Effector memory CD4-positive, alpha-beta T cell (primary cell): ENCODE measurements around the gene APELA.
"Not testable (repeated sequence)": the region's sequence is repeated elsewhere in the genome, so short reads cannot be mapped to it uniquely, and the experiment has no call there.

Experiments
- DNase-seq, 3 donors: peaks; one replicate each; pipeline ENCODE4 v3.0.0-alpha.2; 2020
- H3K27ac ChIP-seq: 2 replicates; pipeline ENCODE4 v1.7.0; 2013; ENCODE audit warnings: mild to moderate bottlenecking, low read length, moderate library complexity; ENCODE audit not compliant: insufficient read depth, poor library complexity, severe bottlenecking
- H3K27me3 ChIP-seq: replicated peaks from 2 replicates; pipeline ENCODE4 v1.7.0; 2013; ENCODE audit warnings: mild to moderate bottlenecking, low read length; ENCODE audit not compliant: insufficient read depth, control insufficient read depth, poor library complexity, severe bottlenecking
- H3K36me3 ChIP-seq: 2 replicates; pipeline ENCODE4 v1.7.0; 2013; ENCODE audit warnings: mild to moderate bottlenecking, low read length, moderate library complexity; ENCODE audit not compliant: control insufficient read depth, insufficient read depth
- H3K4me1 ChIP-seq: 2 replicates; pipeline ENCODE4 v1.7.0; 2013; ENCODE audit warnings: low read length, mild to moderate bottlenecking; ENCODE audit not compliant: control insufficient read depth, insufficient read depth, poor library complexity, severe bottlenecking
- H3K4me3 ChIP-seq: 2 replicates; pipeline ENCODE4 v1.7.0; 2013; ENCODE audit warnings: low read length, low read depth, mild to moderate bottlenecking; ENCODE audit not compliant: insufficient read depth, poor library complexity, severe bottlenecking
- H3K9me3 ChIP-seq: 2 replicates; pipeline ENCODE4 v1.7.0; 2013; ENCODE audit warnings: mild to moderate bottlenecking, low read length, moderate library complexity; ENCODE audit not compliant: control insufficient read depth

Gene APELA

GRCh38 chr4:164880489-164881262 is 3.7 kb downstream of the APELA start:
- no peaks in the 10 kb centered on the region for H3K4me1 ChIP-seq
- no peaks in the 10 kb centered on the region for H3K36me3 ChIP-seq
- H3K4me3 ChIP-seq: no peak overlapping the region
- no peaks in the 10 kb centered on the region for H3K27me3 ChIP-seq
- H3K27ac ChIP-seq: no peak overlapping the region
- no peak for DNase-seq
- no peaks in the 10 kb centered on the region for H3K9me3 ChIP-seq

DNA sequence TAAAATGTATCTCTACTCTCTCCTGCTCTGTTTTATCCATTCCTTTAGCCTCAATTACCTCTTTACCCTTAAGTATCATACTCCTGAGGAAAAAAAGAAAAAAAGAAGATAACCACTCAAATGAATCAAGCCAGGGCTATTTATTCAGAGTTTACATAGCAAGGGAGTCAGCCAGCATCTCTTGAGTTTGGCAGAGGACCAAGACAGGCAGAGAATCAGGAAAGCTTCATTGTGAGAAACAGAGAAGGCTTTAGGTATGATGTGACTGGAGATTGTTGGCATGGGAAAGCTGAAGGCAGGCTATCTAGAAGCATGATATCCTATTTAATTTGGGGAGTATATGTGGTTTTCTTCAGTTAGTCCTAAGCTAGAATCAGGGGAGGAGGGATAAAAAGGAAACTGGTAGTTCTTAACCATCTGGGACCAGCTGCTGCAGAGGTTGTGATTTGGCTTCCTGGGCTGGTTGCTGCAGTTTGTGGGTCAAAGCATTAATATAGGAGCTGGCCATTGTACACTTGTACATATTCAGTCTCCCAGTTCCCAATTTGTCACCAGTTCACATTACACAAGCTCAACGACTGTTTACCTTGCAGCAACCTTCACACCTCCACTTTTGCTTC is 11.2 kb downstream of the APELA start:
- no peaks in the 10 kb centered on the region for H3K4me1 ChIP-seq
- no peak overlapping the region for H3K4me3 ChIP-seq
- H3K36me3 ChIP-seq: no peaks in the 10 kb centered on the region
- no peaks in the 10 kb centered on the region for H3K9me3 ChIP-seq
- no peaks in the 10 kb centered on the region for H3K27me3 ChIP-seq
- DNase-seq: no peak
- no peak overlapping the region for H3K27ac ChIP-seq

DNA sequence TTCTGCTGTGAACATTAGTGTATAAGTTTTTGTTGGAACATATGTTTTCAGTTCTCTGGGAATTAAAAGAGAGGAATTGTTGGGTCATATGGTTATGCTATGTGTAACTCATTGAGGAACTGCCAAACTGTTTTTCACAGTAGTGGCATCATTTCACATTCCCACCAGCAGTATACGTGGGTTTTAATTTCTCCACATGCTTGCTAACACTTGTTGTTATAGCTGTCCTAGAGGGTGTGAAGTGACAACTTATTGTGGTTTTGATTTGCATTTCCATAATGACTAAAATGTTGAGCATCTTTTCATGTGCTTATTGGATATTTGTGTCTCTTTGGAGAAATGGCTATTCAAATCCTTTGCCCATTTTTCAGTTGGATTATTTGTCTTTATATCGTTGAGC is 13.7 kb downstream of the APELA start:
- H3K27ac ChIP-seq: no peak overlapping the region
- no peak for DNase-seq
- no peaks in the 10 kb centered on the region for H3K27me3 ChIP-seq
- no peaks in the 10 kb centered on the region for H3K36me3 ChIP-seq
- no peaks in the 10 kb centered on the region for H3K4me1 ChIP-seq
- H3K9me3 ChIP-seq: no peaks in the 10 kb centered on the region
- H3K4me3 ChIP-seq: no peak overlapping the region

GRCh38 chr4:164892018-164892417 is 15.0 kb downstream of the APELA start:
- Histone ChIP-seq H3K4me3 (no peak overlapping the region), H3K9me3 (no peaks in the 10 kb centered on the region), H3K27me3 (no peaks in the 10 kb centered on the region), H3K4me1 (no peaks in the 10 kb centered on the region), H3K36me3 (no peaks in the 10 kb centered on the region), H3K27ac (no peak overlapping the region)
- no peak for DNase-seq

DNA sequence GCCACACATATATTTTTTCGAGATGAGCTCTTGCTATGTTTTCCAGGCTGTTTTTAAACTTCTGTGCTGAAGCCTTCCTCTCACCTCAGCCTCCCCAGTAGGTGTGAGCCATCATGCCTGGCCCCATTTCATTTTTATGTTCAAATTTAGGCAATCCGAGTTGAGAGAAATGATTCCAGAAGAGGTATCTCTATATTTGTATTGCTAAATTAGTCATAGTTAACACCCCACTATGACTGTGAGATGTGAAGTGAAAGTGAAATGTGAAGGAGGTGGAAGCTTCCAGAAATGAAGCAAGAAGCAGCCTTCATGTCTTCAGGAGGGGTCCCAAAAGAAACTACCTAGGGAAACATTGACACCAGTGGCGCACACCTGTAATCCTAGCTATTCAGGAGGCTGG is 17.7 kb downstream of the APELA start:
- no peaks in the 10 kb centered on the region for H3K4me1 ChIP-seq
- no peaks in the 10 kb centered on the region for H3K36me3 ChIP-seq
- DNase-seq: no peak
- no peak overlapping the region for H3K4me3 ChIP-seq
- no peak overlapping the region for H3K27ac ChIP-seq
- H3K9me3 ChIP-seq: no peaks in the 10 kb centered on the region
- peaks cover 4% of the 10 kb centered on the region for H3K27me3 ChIP-seq

- DNase-seq: no peak
- no peak overlapping the region for H3K4me3 ChIP-seq
- H3K27me3 ChIP-seq: peaks cover under 1% of the 10 kb centered on the region
Observed at GRCh38 chr4:164902608-164903007, 25.6 kb downstream of the APELA start.

GRCh38 chr4:164904336-164904735 is 27.4 kb downstream of the APELA start:
- H3K27me3 ChIP-seq: no peaks in the 10 kb centered on the region
- DNase-seq: no peak

More at GRCh38 chr4:164902608-164903007, 25.6 kb downstream of the APELA start:
- Histone ChIP-seq H3K36me3 (no peaks in the 10 kb centered on the region), H3K9me3 (no peaks in the 10 kb centered on the region), H3K4me1 (no peaks in the 10 kb centered on the region), H3K27ac (no peak overlapping the region)

GRCh38 chr4:164904941-164905340 is 28.0 kb downstream of the APELA start:
- no peaks in the 10 kb centered on the region for H3K36me3 ChIP-seq
- no peaks in the 10 kb centered on the region for H3K9me3 ChIP-seq
- no peaks in the 10 kb centered on the region for H3K27me3 ChIP-seq
- H3K27ac ChIP-seq: no peak overlapping the region
- DNase-seq: no peak
- H3K4me1 ChIP-seq: no peaks in the 10 kb centered on the region
- H3K4me3 ChIP-seq: no peak overlapping the region

More at GRCh38 chr4:164904336-164904735, 27.4 kb downstream of the APELA start:
- Histone ChIP-seq H3K9me3 (no peaks in the 10 kb centered on the region), H3K4me3 (no peak overlapping the region), H3K4me1 (no peaks in the 10 kb centered on the region), H3K27ac (no peak overlapping the region), H3K36me3 (no peaks in the 10 kb centered on the region)

DNA sequence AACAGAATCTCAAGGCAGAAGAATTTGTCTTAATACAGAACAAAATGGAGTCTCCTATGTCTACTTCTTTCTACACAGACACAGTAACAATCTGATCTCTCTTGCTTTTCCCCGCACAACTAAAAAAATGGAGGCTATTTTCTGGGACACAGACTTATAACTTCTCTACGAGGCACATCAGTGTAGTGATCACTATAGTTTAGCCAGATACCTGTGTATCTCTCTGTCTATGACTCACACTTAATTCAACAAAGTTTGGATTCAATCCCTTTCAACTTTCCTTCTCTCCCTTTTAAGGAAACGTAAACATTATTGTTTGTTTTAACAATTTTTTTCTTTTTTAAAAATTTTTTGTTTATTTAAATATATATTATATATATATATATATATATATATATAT is 29.4 kb downstream of the APELA start:
- no peak for DNase-seq
- H3K9me3 ChIP-seq: no peaks in the 10 kb centered on the region
- H3K27me3 ChIP-seq: no peaks in the 10 kb centered on the region
- no peaks in the 10 kb centered on the region for H3K4me1 ChIP-seq
- no peak overlapping the region for H3K4me3 ChIP-seq
- no peaks in the 10 kb centered on the region for H3K36me3 ChIP-seq
- no peak overlapping the region for H3K27ac ChIP-seq

- not testable (repeated sequence) for H3K27ac ChIP-seq, H3K27me3 ChIP-seq, DNase-seq, H3K4me3 ChIP-seq, H3K36me3 ChIP-seq, H3K4me1 ChIP-seq, H3K9me3 ChIP-seq
Observed at GRCh38 chr4:164913506-164913905, 36.5 kb downstream of the APELA start.
